DMS53 (cell line): Measurements from ENCODE around the gene PDCD7.
"Not testable (repeated sequence)": the region's sequence is repeated elsewhere in the genome, so short reads cannot be mapped to it uniquely, and the experiment has no call there.

Source experiments
- DNase-seq: peaks from one replicate; lab custom pipeline; 2025; lab: John Stamatoyannopoulos, UW

PDCD7 gene, protein sequence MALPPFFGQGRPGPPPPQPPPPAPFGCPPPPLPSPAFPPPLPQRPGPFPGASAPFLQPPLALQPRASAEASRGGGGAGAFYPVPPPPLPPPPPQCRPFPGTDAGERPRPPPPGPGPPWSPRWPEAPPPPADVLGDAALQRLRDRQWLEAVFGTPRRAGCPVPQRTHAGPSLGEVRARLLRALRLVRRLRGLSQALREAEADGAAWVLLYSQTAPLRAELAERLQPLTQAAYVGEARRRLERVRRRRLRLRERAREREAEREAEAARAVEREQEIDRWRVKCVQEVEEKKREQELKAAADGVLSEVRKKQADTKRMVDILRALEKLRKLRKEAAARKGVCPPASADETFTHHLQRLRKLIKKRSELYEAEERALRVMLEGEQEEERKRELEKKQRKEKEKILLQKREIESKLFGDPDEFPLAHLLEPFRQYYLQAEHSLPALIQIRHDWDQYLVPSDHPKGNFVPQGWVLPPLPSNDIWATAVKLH

GRCh38 chr15:65133548-65134200, at the start of gene PDCD7:
TSS of gene PDCD7 (minus strand) at chr15:65133808. CDS start at chr15:65133781, 27 bp downstream.
- peak; percentile 90 for DNase-seq

GRCh38 chr15:65182538-65182937, 48.9 kb upstream of the PDCD7 start:
- no peak for DNase-seq

GRCh38 chr15:65181582-65182353, 48.2 kb upstream of the PDCD7 start:
- not testable (repeated sequence) for DNase-seq

DNA sequence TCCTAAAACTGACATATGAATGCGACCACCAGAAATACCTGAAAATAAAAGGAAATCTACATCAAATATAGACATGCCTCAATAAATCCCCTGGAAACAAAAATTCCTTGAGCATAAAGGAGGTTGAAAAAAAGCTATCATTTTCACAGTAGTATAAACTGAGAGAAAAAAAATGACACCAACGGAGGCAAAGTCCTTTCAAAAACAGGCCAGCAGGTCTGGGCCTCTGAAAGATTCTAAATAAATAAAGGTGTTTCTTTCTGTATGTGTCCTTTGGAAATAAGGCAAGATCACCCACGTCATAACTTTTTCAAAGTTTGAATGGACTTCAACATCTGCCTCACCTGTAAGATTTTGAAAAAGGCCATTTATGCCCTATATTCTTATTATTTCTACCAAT, 46.6 kb upstream of the PDCD7 start:
- no peak for DNase-seq

DNA sequence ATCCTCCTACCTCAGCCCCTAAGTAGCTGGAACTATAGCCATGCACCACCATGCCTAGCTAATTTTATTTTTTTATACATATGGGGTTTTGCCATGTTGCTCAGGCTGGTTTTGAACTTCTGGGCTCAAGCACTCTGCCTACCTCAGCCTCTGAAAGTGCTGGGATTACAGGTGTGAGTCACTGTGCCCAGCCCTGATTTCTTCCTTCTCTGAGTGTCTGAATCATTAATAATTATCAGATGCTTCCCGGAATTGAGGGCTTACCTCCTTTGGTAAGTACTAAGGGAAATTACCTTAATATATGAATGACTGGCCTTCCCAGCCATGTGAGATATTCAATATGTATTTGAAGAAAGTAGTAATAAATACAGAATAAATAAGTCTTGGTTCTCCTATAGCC, 44.3 kb upstream of the PDCD7 start:
- DNase-seq, result peak; percentile 4

- DNase-seq, result no peak
Observed at GRCh38 chr15:65176056-65176455, 42.4 kb upstream of the PDCD7 start.

DNA sequence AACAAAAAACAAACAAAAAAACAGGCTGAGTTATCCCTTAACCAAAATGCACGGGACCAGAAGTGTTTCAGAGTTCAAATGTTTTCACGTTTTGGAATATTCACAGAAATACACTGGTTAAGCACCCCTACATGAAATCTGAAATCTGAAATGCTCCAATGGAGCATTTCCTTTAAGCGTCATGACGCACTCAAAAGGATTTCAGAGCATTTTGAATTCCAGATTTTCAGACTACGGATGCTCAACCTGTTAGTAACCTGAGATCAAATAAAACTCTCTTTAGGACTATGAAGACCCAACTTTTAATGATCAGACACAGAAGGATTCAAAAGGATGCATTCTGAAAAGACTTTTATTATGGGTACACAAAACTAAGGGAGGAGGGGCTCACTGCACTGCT, 41.9 kb upstream of the PDCD7 start:
- DNase-seq, result no peak

- no peak for DNase-seq
Observed at GRCh38 chr15:65174509-65174908, 40.9 kb upstream of the PDCD7 start.

DNA sequence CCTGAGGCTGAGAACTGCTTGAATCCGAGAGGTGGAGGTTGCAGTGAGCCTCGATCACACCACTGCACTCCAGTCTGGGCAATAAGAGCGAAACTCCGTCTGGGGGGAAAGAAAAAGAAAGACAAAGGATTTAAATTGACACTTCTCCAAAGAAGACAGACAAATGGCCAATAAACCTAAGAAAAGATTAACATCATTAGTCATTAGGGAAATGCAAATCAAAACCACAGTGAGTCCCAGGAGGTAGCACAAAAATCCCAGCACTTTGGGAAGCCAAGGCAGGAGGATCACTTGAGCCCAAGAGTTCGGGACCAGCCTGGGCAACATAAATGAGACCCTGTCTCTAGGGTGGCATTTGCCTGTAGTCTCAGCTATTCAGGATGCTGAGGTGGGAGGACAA, 38.9 kb upstream of the PDCD7 start:
- no peak for DNase-seq

DNA sequence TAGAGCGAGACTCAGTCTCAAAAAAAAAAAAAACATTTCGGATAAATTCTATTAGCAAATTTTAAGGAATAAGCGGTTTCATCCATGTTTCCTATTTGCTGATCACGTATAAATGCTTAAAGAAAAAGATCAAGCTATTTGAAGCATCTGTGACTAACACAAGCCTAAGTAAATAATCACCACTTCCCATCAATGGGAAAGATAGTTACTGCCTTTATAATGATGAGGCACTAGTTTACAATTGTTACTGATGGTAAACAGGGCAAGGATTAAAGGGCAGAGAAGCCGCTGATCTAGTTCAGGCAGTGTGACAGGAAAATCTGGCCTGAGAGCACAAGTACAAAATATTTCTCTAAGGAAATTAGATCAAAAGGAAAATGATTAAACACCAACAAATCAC, 37.8 kb upstream of the PDCD7 start:
- peak; percentile 68 for DNase-seq

- DNase-seq, result no peak
Observed at GRCh38 chr15:65165875-65166274, 32.3 kb upstream of the PDCD7 start.

- DNase-seq, result no peak
Observed at GRCh38 chr15:65164139-65164538, 30.5 kb upstream of the PDCD7 start.

DNA sequence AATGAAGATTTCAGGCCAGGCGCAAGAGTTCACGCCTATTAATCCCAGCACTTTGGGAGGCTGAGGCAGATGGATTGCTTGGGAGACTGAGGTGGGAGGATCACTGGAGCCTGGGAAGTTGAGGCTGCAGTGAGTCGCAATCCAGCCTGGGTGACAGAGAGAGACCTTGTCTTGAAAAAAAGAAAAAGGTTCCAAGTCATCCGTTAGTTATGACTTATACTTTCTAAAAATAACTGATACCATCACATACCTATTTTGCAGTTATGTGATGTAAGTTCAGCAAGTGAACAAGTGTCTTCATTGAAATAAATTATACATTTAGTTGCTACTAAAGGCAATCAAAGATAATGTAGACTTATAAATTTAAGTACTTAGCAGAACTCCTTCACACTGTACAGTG, 29.4 kb upstream of the PDCD7 start:
- DNase-seq, result no peak

DNA sequence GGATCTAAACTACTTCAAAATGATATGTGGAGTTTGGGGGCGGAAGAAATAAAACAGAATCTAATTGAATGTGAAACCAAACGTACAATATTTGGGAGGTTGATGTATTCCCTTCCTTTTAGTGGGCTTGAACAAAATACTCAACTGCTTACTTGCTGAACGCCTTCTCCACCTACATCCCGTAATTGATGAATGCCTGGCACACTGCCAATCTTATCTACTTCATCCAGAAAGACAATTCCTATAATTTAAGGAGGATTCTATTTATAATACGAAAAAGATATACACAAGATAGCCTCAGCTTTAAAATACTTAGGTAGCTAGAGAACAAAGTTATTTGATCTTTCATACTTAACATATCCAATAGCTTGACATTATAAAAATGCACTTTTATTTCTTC, 23.1 kb upstream of the PDCD7 start:
- DNase-seq, result no peak

DNA sequence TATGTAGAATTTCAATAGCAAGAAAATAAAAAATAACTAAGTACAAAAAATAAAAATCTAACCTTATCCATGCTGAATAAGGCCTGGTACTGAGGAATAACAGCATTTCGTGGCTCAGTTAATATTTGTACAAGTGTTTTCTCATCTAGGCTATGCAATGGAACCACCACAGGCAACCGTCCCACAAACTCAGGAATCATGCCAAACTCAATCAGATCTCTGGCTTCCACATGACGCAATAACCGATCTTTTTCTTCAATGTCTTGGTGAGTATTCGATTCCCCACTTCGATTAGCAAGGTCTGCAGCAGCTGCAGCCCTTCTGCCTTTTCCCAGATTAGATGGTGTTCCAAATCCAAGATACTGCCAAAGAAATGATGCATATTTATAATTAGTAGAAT, 21.1 kb upstream of the PDCD7 start:
- no peak for DNase-seq

DNA sequence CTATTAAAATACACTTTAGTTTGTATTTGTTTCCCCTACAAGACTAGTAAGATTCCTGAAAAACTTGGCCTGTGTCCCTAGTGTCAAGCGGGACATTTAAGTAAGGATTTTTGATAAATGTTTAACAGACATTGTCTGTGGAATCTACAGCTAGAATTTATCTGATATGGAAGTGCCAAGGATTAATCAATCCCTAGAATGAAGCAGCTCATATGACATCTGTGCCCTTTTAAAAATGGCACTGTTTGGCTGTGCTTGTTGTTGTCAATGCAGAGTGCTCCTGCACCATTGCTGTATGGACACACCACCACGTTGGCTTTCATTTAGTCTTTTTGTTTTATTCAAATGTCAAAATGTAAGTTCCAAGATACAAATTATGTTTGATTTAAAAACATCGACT, 14.3 kb upstream of the PDCD7 start:
- no peak for DNase-seq

DNA sequence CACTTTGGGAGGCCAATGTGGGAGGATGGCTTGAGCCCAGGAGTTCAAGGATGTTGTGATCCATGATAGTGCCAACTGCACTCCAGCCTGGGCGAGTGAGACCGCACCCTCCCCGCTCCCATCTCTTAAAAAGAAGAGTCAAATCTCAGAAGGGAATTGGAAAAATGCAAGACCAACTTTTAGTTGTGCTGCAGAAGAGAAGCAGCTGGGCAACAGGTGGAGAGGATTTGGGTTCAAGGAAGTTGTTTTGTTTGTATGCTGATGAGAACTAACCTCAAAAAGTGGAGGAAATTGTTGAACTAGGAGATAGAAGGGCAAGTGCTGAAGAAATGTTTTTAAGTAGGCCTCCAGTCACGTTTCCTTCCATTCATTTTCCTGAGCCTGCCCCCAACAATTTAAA, 12.8 kb upstream of the PDCD7 start:
- no peak for DNase-seq

DNA sequence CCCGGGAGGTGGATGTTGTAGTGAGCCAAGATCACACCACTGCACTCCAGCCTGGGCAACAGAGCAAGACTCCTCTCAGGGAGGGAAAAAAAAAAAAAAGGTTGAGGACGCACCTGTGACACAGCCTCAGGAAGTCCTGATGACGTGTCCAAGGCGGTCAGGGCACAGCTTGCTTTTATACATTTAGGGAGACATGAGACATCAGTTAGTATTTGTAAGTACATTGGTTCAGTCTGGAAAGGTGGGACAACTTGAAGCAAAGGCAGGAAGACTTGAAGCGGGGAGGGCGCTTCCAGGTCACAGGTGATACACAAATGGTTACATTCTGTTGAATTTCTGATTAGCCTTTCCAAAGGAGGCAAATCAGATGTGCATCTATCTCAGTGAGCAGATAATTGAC, 5.0 kb upstream of the PDCD7 start:
- DNase-seq, result not testable (repeated sequence)

- DNase-seq, result not testable (repeated sequence)
Observed at GRCh38 chr15:65137893-65138292, 4.3 kb upstream of the PDCD7 start.

- not testable (repeated sequence) for DNase-seq
Observed at GRCh38 chr15:65137089-65137488, 3.5 kb upstream of the PDCD7 start.

GRCh38 chr15:65134538-65134937, 930 bp upstream of the PDCD7 start:
- no peak for DNase-seq

- peak; percentile 68 for DNase-seq
Observed at GRCh38 chr15:65132878-65133547, 595 bp downstream of the PDCD7 start.
